ENCODE results near the gene ZNF782.

The ZNF782 gene

DNA sequence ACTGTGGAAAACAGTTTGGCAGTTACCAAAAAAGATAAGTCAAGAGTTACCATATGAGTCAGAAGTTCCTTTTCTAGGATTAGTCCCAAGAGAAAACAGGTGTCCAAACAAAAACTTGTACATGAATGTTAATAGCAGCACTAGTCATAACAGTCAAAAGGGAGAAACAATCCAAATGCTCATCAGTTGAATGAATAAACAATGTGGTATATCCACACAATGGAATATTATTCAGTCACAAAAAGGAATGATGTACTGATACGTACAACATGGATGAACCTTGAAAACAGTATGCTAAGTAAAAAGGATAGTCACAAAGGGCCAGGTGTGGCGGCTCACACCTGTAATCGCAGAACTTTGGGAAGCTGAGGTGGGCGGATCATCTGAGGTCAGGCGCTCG lies 84.3 kb downstream of the ZNF782 start:
- Histone ChIP-seq H3K27ac (ENCODE audit: low read depth, low read length, poor library complexity, severe bottlenecking) (no peak overlapping the region), H3K9ac (ENCODE audit: low read length) (no peak overlapping the region), H3K27me3 (ENCODE audit: insufficient read depth, low read length) (no peaks in the 10 kb centered on the region), H4K20me1 (ENCODE audit: insufficient read depth, low read length) (no peaks in the 10 kb centered on the region), H2AFZ (ENCODE audit: low read length) (no peak overlapping the region), H3K9me3 (ENCODE audit: low read length) (peaks cover 45% of the 10 kb centered on the region), H3K4me2 (ENCODE audit: low read length) (no peak overlapping the region), H3K36me3 (ENCODE audit: insufficient read depth, low read length) (peaks cover 99% of the 10 kb centered on the region), H3K4me3 (ENCODE audit: low read depth, low read length, poor library complexity, severe bottlenecking) (no peak overlapping the region), H3K79me2 (ENCODE audit: insufficient read depth, low read length) (no peaks in the 10 kb centered on the region), H3K9me2 (ENCODE audit: low read depth, low read length) (no peaks in the 10 kb centered on the region), H3F3A (ENCODE audit: insufficient read depth, low read length) (no peaks in the 10 kb centered on the region), H3K4me1 (ENCODE audit: insufficient read depth, low read length, severe bottlenecking) (no peaks in the 10 kb centered on the region)
- no peak for TF ChIP-seq EZH2 (IDR thresholded peaks at IDR 0.05; ENCODE audit: borderline replicate concordance, low read length)
- TF ChIP-seq, protein P1, sequence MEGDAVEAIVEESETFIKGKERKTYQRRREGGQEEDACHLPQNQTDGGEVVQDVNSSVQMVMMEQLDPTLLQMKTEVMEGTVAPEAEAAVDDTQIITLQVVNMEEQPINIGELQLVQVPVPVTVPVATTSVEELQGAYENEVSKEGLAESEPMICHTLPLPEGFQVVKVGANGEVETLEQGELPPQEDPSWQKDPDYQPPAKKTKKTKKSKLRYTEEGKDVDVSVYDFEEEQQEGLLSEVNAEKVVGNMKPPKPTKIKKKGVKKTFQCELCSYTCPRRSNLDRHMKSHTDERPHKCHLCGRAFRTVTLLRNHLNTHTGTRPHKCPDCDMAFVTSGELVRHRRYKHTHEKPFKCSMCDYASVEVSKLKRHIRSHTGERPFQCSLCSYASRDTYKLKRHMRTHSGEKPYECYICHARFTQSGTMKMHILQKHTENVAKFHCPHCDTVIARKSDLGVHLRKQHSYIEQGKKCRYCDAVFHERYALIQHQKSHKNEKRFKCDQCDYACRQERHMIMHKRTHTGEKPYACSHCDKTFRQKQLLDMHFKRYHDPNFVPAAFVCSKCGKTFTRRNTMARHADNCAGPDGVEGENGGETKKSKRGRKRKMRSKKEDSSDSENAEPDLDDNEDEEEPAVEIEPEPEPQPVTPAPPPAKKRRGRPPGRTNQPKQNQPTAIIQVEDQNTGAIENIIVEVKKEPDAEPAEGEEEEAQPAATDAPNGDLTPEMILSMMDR (IDR thresholded peaks at IDR 0.05; ENCODE audit: low read length) = no peak

Measured in OCI-LY1 (cell line).